ENCODE data around the gene PI4K2B. TPM values are rescaled to one million over a fixed set of nuclear protein-coding genes. Genes with fewer than 3 reads are reported as not detected.

The PI4K2B gene
- total RNA-seq, 1 experiment from 2014 or later: 10.3 TPM

- H3K27ac Mint-ChIP-seq: no peak overlapping the region
- DNase-seq: no peak
- no peak overlapping the region for H2BK15ac ChIP-seq (ENCODE audit: low read depth, low read length)
- H2BK20ac ChIP-seq (ENCODE audit: low read depth, low read length, poor library complexity, severe bottlenecking): no peak overlapping the region
- no peak overlapping the region for H3K4me3 Mint-ChIP-seq
- H2BK5ac ChIP-seq (ENCODE audit: insufficient read length, low read length): no peak overlapping the region
- H2BK120ac ChIP-seq (ENCODE audit: low read depth, low read length, poor library complexity, severe bottlenecking): no peak overlapping the region
- no peak overlapping the region for H3K56ac ChIP-seq (ENCODE audit: insufficient read length, low read depth, low read length)
- H4K91ac ChIP-seq (ENCODE audit: insufficient read length, low read depth, low read length): no peak overlapping the region
- no peak overlapping the region for H4K5ac ChIP-seq (ENCODE audit: insufficient read length, low read depth, low read length)
- H3K27ac ChIP-seq (ENCODE audit: insufficient read length, low read depth, low read length): no peak overlapping the region
- H2AK5ac ChIP-seq (ENCODE audit: insufficient read length, low read length): no peak overlapping the region
- no peaks in the 10 kb centered on the region for H4K20me1 ChIP-seq (ENCODE audit: control insufficient read depth, insufficient read depth, insufficient read length)
- peaks cover 0 to 28% (median 13%) of the 10 kb centered on the region in 3 experiments; a peak in 5 of 7 replicates for H3K36me3 Mint-ChIP-seq (ENCODE audit: insufficient read depth in 1 of 3, low read depth in 3 of 3)
- no peak overlapping the region for H2BK12ac ChIP-seq (ENCODE audit: insufficient read length, low read depth, low read length)
- no peak overlapping the region for H4K8ac ChIP-seq (replicated peaks; ENCODE audit: insufficient read length, low read depth, low read length)
- H3K27me3 Mint-ChIP-seq (ENCODE audit: low read depth): no peaks in the 10 kb centered on the region
- no peak overlapping the region for H3T11ph ChIP-seq (ENCODE audit: low read length)
- no peaks in the 10 kb centered on the region for H3K27me3 ChIP-seq (ENCODE audit: insufficient read depth, low read length)
- no peaks in the 10 kb centered on the region for H3K23me2 ChIP-seq (ENCODE audit: insufficient read length, low read depth, low read length, poor library complexity, severe bottlenecking)
- H3K79me1 ChIP-seq (ENCODE audit: insufficient read depth, low read depth, low read length, poor library complexity, severe bottlenecking): no peaks in the 10 kb centered on the region
- H3K9ac ChIP-seq (ENCODE audit: extremely low read depth, insufficient read length, low read length): no peak overlapping the region
- H3K14ac ChIP-seq (ENCODE audit: insufficient read depth, low read length): no peak overlapping the region
- no CpG with 5 or more reads among the region's 2 CpGs for WGBS (ENCODE audit: extremely low coverage, insufficient read length, low lambda C conversion rate)
- no peak overlapping the region for H3K18ac ChIP-seq (ENCODE audit: insufficient read length, low read depth, low read length)
- no peak overlapping the region for H3K23ac ChIP-seq (ENCODE audit: insufficient read length, low read depth, low read length)
- no peaks in the 10 kb centered on the region for H3K9me3 Mint-ChIP-seq
- no peak for TF ChIP-seq CTCF (conservative IDR thresholded peaks at IDR 0.05)
- H2AFZ ChIP-seq (ENCODE audit: low read length): no peak overlapping the region
- H3K4me1 Mint-ChIP-seq: no peaks in the 10 kb centered on the region
- no peaks in the 10 kb centered on the region for H3K4me1 ChIP-seq (ENCODE audit: insufficient read depth, low read length)
- H3K9me3 ChIP-seq (ENCODE audit: control insufficient read depth, low read depth, low read length): no peaks in the 10 kb centered on the region
- H3K79me2 ChIP-seq (ENCODE audit: insufficient read depth, low read length): no peaks in the 10 kb centered on the region
- H3K4me2 ChIP-seq (ENCODE audit: insufficient read depth, insufficient read length, low read length): no peak overlapping the region
- no peak overlapping the region for H3K4ac ChIP-seq (ENCODE audit: low read depth, low read length)
These were observed 25.2 kb downstream of the PI4K2B start for GRCh38 chr4:25258980-25259578.

Measured in H9 (cell line).